GM12892 (cell line): ENCODE results near the gene MYO19.
"Not testable (repeated sequence)": the region's sequence is repeated elsewhere in the genome, so short reads cannot be mapped to it uniquely, and the experiment has no call there.

Experiments
- POLR2A ChIP-seq: IDR thresholded peaks from 2 replicates; pipeline ENCODE4 v1.6.1; 2011; ENCODE audit warnings: low read depth, low read length, control low read depth
- POLR2AphosphoS5 ChIP-seq: IDR thresholded peaks from 2 replicates; pipeline ENCODE4 v1.6.1; 2011; ENCODE audit warnings: low read depth, low read length, control low read depth

DNA sequence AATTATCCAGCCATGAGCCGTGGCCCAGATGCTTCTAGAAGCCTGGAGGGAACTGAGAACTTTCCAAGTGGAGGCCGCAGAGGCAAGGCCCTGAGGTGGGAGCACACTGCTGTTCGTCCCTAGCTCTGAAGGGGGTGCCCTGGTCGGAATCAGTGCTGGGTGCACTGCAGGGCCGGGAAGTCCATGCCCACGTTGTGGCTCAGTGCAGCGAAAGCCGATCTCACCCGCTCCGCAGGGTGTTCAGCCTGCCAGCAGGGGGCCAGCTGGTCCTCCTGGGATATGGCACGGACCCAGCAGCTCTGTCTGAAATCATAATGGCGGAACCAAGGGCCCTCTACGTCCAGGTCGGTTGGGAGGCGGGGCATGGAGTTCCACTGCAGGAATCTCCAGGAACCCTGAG is 84.7 kb downstream of the MYO19 start:
- not testable (repeated sequence) for TF ChIP-seq POLR2A, POLR2AphosphoS5
